ENCODE data around the gene ABCA13. TPM values are rescaled to one million over a fixed set of nuclear protein-coding genes. Genes with fewer than 3 reads are reported as not detected.
"Not testable (repeated sequence)": the region's sequence is repeated elsewhere in the genome, so short reads cannot be mapped to it uniquely, and the experiment has no call there.

Gene ABCA13, protein sequence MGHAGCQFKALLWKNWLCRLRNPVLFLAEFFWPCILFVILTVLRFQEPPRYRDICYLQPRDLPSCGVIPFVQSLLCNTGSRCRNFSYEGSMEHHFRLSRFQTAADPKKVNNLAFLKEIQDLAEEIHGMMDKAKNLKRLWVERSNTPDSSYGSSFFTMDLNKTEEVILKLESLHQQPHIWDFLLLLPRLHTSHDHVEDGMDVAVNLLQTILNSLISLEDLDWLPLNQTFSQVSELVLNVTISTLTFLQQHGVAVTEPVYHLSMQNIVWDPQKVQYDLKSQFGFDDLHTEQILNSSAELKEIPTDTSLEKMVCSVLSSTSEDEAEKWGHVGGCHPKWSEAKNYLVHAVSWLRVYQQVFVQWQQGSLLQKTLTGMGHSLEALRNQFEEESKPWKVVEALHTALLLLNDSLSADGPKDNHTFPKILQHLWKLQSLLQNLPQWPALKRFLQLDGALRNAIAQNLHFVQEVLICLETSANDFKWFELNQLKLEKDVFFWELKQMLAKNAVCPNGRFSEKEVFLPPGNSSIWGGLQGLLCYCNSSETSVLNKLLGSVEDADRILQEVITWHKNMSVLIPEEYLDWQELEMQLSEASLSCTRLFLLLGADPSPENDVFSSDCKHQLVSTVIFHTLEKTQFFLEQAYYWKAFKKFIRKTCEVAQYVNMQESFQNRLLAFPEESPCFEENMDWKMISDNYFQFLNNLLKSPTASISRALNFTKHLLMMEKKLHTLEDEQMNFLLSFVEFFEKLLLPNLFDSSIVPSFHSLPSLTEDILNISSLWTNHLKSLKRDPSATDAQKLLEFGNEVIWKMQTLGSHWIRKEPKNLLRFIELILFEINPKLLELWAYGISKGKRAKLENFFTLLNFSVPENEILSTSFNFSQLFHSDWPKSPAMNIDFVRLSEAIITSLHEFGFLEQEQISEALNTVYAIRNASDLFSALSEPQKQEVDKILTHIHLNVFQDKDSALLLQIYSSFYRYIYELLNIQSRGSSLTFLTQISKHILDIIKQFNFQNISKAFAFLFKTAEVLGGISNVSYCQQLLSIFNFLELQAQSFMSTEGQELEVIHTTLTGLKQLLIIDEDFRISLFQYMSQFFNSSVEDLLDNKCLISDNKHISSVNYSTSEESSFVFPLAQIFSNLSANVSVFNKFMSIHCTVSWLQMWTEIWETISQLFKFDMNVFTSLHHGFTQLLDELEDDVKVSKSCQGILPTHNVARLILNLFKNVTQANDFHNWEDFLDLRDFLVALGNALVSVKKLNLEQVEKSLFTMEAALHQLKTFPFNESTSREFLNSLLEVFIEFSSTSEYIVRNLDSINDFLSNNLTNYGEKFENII (N-terminal part only)
- 0.08 and 0.26 TPM in 2 replicates for total RNA-seq (2014; rRNA removed; shearing (Covaris generic))

DNA sequence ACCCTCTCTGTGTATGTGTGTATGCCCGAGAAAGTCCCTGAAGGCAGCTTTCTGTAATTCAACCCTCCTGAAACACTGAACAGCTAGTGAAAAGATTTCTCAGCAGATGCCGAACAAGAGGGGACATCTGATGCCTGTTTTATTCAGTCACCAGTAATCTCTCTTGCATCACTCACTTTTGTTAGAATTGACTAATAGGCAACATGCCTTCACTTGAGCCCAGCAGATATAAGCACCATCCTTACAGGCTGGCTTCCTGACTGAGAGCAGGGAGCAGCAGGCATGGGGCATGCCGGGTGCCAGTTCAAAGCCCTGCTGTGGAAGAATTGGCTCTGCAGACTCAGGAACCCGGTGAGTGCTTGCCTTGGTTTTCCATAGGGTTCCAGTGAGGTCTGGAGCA, at the start of gene ABCA13:
Gene ABCA13 (plus strand): TSS at position 257 of the 400 bp plus-strand sequence. CDS start 26 bp downstream, at position 283.
- no peak for DNase-seq (ENCODE audit: low spot score)

DNA sequence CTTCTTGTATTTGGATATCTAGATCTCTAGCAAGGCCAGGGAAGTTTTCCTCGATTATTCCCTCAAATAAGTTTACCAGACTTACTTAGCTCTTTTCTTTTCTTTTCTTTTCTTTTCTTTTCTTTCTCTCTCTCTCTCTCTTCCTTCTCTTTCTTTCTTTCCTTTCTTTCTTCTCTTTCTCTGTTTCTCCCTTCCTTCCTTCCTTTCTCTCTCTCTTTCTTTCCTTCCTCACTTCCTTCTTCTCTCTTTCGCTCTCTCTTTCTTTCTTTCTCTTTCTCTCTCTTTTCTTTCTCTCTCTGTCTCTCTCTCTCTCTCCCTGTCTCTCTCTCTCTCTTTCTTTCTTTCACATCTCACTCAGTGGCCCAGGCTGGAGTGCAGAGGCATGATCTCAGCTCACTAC, 45.2 kb upstream of the ABCA13 start:
- DNase-seq (ENCODE audit: low spot score) = no peak

DNA sequence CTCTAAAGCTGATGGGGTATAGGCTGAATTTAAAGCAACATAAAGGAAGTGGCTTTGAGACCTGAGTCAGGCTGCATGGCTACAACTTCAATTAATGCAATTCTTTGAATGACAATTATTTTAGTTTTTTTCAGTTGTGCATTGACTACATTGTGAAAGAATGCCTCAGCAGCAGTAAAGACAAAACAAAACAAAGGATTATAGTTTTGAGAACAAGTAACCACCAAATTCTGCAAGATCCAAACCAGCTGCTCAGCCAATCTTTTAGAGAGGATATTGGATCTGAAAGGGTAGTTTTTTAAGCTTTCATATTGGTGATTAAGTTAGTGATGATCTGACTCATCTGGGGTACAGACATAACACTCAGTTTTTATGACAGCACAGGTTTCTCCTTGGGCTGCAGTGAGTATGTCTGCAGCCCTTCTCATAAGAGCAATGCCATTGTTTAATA, 40.6 kb upstream of the ABCA13 start:
- no peak for DNase-seq (ENCODE audit: low spot score)

DNA sequence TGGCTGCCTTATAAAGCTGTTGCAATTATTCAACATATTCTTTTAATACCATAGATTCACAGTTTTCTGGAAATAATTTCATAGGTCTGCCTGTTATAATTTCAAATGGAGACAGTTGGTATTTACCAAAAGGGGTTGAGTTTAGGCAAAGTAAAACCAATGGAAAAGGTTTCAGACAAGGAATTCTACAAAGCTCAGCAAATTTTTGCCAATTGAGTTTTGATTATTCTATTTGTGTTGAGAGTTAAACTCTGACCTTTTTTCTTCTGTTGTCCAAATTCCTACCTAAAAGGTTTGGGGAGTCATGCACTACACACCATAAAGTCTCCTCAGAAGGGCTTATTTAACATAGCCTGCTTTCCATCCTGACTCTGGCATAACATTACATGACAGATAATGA, 38.5 kb upstream of the ABCA13 start:
- DNase-seq (ENCODE audit: low spot score) = no peak

DNA sequence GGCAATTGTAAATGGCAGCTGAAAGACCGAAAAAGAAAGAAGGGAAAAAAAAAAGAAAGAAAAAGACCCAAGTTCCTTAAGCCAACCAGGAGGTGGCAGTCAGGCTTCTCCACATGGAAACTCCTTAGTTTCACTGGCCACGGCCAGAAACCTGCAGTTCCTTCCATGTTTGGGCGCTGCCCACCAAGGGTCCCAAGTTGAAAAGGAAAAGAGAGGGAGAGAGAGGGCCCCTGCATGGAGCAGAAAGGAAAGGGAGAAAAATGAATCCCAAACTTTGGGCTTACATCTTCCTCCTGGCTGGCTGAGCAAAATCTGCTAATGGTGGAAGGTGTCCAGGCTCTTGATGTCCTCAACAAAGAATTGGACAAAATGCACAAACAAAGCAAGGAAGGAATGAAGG, 31.8 kb upstream of the ABCA13 start:
- peak; percentile 62 for DNase-seq (ENCODE audit: low spot score)

DNA sequence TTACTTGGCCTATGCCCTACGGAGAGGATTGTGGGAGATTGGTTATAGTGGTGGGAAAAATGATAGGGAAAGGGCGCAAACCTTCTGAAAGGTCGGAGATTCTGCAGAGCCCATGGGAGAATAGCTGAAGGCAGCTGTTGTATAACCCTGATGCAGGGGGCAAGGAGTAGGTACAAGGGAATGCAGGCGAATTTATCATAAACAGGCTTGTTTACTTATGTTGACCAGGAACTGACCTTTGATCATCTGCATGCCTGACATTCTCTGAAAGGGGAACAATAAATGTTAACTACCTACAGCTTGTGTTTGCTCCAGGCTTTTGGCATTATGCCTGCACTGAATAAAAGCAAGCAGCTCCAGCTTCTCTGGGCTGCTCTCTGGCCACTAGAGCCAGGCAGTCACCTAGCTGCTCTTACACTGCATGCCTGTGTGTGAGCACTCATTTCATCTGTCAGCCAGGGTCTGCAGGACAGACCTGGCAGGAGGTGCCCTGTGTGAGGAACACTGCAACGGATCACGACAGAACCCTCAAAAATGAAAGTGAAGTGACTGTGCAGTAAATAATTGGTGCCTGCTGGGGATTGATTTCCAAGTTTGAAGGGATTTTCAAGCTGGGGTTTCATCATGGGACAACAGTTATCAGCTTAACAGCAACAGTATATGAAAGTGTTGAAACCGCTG, 31.1 kb upstream of the ABCA13 start:
- peak; percentile 90 for DNase-seq (ENCODE audit: low spot score)

DNA sequence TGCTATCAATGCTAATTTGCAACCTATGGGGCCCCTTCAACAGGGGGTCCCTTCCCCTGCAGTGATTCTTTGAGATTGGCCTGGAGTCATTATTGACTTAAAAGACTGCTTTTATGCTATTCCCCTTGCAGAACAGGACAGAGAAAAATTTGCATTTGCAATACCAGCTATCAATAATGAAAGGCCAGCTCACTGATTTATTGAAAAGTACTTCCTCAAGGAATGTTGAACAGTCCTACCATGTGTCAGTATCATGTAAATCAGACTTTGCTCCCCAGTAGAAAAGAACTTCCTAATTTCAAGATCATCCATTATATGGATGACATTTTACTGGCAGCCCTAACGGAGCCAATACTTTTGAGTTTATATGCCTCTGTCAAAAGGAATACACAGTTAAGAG, 29.7 kb upstream of the ABCA13 start:
- no peak for DNase-seq (ENCODE audit: low spot score)

DNA sequence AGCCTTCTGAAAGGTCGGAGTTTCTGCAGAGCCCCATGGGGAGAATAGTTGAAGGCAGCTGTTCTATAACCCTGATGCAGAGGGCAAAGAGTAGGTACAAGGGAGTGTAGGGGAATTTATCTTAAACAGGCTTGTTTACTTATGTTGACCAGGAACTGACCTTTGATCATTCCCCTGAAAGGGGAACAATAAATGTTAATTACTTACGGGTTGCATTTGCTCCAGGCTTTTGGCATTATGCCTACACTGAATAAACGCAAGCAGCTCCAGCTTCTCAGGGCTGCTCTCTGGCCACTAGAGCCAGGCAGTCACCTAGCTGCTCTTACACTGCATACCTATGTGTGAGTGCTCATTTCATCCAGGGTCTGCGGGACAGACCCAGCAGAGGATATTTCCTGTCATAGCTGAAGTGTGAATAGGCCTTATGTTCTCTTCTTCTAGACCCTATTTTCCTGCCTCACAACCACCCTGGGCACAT, 26.9 kb upstream of the ABCA13 start:
- DNase-seq (ENCODE audit: low spot score) = peak; percentile 89

DNA sequence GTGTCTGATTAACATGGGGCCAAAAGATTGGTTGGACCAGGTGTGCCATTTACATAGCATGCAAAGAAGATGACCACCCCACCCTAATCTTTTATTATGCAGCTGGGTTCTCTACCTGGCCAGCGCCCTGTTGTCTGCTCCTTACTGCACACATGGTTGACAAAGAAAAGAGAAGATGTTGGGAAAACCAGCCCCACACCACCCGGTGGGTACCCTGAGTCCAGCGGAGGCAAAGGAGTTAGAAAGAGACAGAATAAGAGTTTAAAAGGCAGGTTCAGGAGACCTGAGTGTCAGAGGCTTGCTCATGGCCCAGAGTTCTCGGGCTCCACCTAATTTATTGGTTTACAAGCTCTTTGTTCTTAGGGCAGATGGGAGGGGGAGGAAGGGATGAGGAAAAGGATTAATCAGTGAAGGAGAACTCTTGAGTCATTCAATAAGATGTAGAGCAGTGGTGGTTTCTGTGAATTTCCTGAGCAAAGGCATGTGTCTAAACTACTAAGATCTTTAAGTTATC, 24.1 kb upstream of the ABCA13 start:
- DNase-seq (ENCODE audit: low spot score) = peak; percentile 80

DNA sequence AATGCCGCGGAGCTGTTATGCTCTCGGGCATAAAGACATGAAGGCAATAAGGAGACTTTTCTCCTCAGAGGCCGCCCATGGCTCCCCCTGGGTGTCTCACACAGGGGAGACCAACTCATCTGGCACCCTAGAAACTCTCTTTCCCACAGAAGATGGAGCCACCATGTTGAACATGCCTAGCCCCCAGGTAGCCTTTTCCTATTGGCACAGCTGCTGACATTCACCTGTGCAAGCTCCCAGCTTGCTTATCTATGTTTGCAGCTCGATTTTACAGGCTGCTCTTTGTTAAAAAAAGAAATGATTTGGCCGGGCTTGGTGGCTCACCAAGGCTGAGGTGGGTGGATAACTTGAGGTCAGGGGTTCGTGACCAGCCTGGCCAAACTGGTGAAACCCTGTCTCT, 23.6 kb upstream of the ABCA13 start:
- not testable (repeated sequence) for DNase-seq (ENCODE audit: low spot score)

DNA sequence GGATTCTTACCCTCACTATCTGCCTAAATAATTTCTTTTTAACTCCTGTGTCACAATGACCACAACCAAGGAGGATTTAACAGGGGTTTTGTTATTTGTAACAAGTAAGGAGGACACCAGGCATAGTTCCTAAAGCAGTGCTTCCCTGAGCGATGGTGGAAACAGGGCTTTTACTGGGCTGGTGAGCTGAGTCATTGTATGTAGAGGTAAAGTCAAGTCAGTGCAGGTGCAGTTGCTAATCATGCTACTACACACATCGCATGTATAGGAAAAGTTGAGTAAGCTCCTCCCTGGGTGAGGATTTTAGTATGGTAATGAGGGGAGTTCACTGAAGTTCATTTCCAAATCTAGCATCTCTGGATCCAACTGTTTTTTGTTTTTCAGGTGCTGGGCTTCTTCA, 22.9 kb upstream of the ABCA13 start:
- peak; percentile 29 for DNase-seq (ENCODE audit: low spot score)

DNA sequence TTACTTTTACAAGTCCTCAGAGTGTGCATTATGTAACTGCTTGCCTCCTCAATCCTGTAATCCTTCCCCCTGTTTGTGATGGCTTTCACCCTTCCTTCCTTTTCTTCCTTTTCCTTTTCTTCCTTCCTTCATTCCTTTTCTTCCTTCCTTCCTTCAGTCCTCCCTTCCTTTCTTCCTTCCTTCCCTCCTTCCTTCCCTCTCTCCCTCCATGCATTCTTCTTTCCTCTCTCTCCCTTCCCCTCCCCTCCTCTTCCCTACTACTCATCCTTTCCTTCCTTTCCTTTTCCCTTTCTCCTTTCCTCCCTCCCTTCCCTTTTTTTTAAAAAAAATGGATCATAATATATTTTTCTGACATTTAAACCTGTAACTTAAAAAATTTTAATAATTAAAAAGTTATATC, 22.2 kb upstream of the ABCA13 start:
- DNase-seq (ENCODE audit: low spot score) = no peak

DNA sequence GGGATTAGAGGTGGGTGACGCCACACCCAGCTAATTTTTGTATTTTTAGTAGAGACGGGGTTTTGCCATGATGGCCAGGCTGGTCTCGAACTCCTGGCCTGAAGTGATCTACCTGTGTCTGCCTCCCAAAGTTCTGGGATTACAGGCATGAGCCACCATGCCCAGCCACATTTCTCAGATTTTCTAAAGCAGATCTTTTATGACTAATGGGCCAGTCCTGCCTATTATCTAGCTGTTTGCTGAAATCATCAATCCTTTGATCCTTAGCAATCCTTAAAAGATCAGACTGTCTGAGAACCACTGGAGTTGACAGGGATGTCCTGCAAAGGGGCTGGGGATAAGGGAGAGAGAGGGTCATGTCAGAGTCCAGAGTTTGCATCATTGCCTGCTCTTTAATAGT, 21.2 kb upstream of the ABCA13 start:
- DNase-seq (ENCODE audit: low spot score) = no peak

DNA sequence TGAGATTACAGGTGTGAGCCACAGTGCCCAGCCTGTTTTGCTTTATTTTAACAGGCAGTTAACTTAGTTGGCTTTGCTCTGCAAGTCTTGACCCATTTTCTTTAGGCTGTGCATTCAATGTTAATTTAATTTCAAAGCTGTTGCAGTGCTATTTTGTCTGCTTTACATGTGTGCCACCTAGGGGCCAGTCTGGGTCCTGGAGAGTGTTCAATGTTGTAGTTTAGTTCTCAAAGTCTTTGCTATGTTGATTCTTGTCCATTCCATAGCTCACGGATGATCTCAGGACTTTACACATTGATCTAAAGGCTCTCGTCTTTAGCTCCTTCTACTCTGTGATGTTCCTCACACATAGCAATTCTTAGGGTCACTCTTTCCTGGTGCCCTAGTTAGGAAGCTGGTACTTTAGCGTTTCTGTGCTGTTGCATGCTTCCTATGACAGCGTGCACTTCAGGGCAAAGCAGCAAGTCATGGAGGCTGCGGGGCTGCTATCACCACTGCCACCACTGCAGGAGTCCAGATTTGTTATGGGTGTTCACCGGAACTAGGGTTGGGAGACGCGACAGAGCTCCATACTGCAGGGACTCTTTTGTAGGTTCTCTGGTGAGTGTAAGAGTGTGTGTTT, 16.4 kb upstream of the ABCA13 start:
- peak; percentile 84 for DNase-seq (ENCODE audit: low spot score)

DNA sequence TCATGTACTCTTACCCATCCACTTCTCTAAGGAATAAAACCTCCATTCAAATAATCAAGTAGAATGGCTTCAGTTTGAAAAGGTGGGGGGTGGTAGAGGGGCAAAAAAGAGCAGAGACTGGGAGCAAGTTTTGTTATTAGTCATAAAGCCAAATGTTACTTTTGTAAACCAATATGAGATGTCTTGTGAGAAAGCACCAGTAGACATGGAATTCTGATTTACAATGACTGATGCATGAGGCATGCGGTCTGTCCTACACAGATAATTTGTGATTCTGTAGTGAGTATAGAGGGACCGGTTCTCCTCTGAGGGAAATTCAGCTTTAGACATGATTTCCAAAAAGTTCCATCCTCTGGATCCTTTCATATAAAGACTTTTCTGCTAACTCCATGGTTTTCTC, 12.9 kb upstream of the ABCA13 start:
- DNase-seq (ENCODE audit: low spot score) = no peak

DNA sequence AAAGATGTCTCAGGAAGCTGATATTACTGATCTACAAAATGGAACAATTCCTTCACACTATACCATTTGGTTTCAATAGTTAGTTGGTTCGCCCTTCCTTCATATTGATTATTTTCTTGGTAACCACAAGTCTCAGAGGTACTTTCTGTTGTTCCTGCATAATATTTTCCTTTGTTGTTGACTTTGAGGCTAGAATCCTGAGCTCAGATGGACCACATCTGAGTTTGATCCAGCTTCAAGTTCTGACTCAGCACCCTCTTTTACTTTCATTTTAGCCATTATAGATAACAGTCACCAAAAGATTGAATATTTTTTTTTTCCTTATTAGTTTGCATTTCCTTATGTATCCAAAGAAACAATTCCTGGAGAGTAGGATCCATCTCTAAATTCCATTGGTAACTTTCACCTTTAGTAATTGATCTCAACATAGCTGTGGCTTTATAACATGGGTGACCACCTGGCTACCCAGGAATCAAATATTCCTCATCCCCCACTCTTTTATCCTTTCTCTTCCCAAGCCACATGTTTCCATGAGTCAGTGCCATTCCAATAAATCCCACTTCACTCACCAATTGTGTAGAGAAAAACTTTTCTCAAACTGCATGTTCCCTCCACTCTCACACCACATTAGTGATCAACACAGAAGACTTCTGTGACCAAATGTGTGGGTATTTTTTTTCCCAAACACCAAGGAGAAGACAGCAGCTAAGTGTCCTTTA, 9.7 kb upstream of the ABCA13 start:
- DNase-seq (ENCODE audit: low spot score) = no peak

DNA sequence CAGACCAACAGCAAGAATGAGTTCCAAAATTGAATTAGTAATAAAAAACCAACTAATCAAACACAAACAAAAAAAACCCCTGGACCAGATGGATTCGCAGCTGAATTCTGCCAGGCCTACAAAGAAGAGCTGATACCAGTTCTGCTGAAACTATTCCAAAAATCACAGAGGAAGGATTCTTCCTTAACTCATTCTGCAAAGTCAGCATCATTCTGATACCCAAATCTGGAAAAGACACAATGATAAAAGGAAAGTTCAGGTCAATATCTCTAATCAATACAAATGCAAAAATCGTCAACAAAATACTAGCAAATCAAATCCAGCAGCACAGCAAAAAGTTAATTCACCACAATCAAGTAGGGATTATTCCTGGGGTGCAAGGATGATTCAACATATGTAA, 6.1 kb upstream of the ABCA13 start:
- DNase-seq (ENCODE audit: low spot score) = no peak

DNA sequence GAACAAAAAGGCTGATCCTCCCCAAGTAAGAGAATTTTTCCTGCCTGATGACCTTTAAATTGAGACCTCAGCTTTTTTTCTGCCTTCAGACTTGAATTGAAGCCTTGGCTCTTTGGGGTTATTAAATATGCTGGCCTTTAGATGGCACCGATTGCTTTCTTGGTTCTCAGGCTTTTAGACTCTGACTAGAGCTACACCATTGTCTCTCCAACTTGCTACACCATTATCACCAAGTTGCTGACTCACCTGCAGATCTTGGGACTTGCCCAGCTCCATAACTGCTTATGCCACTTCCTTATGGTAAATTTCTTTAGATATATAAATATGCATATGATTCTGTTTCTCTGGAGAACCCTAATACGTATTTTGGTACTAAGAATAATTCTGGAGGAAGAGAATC, 3.1 kb upstream of the ABCA13 start:
- peak; percentile 24 for DNase-seq (ENCODE audit: low spot score)

DNA sequence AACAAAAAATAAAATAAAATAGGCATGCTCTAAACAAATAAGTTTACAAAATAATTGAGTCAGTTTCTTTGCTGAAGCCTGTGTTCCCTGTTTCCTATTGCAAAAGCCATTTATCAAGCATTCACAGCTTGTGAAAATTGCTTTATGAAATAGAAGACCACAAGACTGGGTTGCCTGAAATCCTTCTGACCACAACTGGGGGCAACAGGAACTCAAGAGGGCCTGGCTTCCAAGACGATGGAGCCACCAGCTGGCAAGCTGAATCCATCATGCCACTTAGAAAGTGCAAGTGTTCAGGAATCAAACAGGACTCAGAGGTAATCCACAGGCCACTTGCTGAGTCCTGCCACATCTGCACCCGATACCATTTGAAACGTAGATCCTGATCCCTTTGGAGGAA, 752 bp upstream of the ABCA13 start:
- DNase-seq (ENCODE audit: low spot score) = no peak

DNA sequence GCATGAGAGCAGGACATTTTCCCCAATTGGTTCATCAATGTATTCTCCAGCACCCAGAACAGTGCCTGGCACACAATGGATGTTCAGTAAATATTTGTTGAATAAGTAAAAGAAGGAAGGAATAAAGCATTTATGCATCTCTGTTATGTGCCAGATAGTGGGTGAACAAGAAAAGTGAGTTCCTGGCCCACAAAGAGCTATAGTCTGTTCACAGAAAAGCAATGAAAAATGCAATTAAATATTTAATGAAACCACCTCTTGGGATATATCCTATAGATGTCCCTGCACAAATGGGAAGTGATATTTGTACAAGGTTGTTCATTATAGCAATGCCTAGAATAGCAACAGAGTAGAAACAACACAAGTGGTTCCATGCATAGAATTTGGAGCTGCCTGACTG, 2.1 kb downstream of the ABCA13 start:
- DNase-seq (ENCODE audit: low spot score) = peak; percentile 7

Data from HT-29 (cell line).